ENCODE measurements around the gene EID1. TPM values are rescaled to one million over a fixed set of nuclear protein-coding genes. Genes with fewer than 3 reads are reported as not detected.

Gene EID1
- total RNA-seq, 1 experiment from 2014 or later = 104 TPM

- DNase-seq (ENCODE audit: low spot score) (no peak), ATAC-seq (no peak)
- no peak overlapping the region for H3K27ac Mint-ChIP-seq
- H3K27me3 Mint-ChIP-seq (ENCODE audit: low read depth) = no peaks in the 10 kb centered on the region
- POLR2A ChIA-PET = no interaction called here
- CTCF ChIA-PET = no interaction called here
- no peak for TF ChIP-seq TP53 (CRISPR knock-in tag; IDR thresholded peaks at IDR 0.05)
- TF ChIP-seq JAZF1 (CRISPR knock-in tag; IDR thresholded peaks at IDR 0.05) = no peak
- TF ChIP-seq GRHL2 (CRISPR knock-in tag; IDR thresholded peaks at IDR 0.05; ENCODE audit: insufficient replicate concordance, severe bottlenecking) = no peak
- no peak for TF ChIP-seq HMGXB4 (CRISPR knock-in tag; IDR thresholded peaks at IDR 0.05)
- TF ChIP-seq ATF6 (CRISPR knock-in tag; IDR thresholded peaks at IDR 0.05) = no peak
- TF ChIP-seq ZNF416 (CRISPR knock-in tag; IDR thresholded peaks at IDR 0.05) = no peak
- no peak for TF ChIP-seq ZBTB21 (CRISPR knock-in tag; IDR thresholded peaks at IDR 0.05; ENCODE audit: borderline replicate concordance)
- TF ChIP-seq USF1 (CRISPR knock-in tag; IDR thresholded peaks at IDR 0.05) = no peak
- TF ChIP-seq NFYB (CRISPR knock-in tag; conservative IDR thresholded peaks at IDR 0.05; ENCODE audit: low read depth) = no peak
- no peak for TF ChIP-seq E2F1 (CRISPR knock-in tag; IDR thresholded peaks at IDR 0.05)
- no peak for TF ChIP-seq ATF1 (CRISPR knock-in tag; IDR thresholded peaks at IDR 0.05)
- TF ChIP-seq NR3C1 (CRISPR knock-in tag; conservative IDR thresholded peaks at IDR 0.05; ENCODE audit: low read depth) = no peak
- no peak for TF ChIP-seq SMAD4 (CRISPR knock-in tag; IDR thresholded peaks at IDR 0.05)
- TF ChIP-seq ZNF396 (CRISPR knock-in tag; IDR thresholded peaks at IDR 0.05; ENCODE audit: borderline replicate concordance) = no peak
- TF ChIP-seq ZBTB43 (CRISPR knock-in tag; IDR thresholded peaks at IDR 0.05) = no peak
- no peaks in the 10 kb centered on the region for H3K36me3 Mint-ChIP-seq
- no peaks in the 10 kb centered on the region for H3K9me3 Mint-ChIP-seq
- H3K4me3 Mint-ChIP-seq = no peak overlapping the region
- no peaks in the 10 kb centered on the region for H3K4me1 Mint-ChIP-seq
Measured at GRCh38 chr15:48916721-48917120, 38.8 kb downstream of the EID1 start.

- Mint-ChIP-seq H3K4me3 (no peak overlapping the region), H3K36me3 (no peaks in the 10 kb centered on the region), H3K27me3 (ENCODE audit: low read depth) (no peaks in the 10 kb centered on the region), H3K27ac (no peak overlapping the region), H3K4me1 (peaks cover 2% of the 10 kb centered on the region; the same call in 1 of the 2 replicates), H3K9me3 (no peaks in the 10 kb centered on the region)
- ChIA-PET POLR2A (no interaction called here), CTCF (no interaction called here)
- no peak for DNase-seq (ENCODE audit: low spot score)
- no peak for TF ChIP-seq FOXK1 (CRISPR knock-in tag; IDR thresholded peaks at IDR 0.05)
- no peak for TF ChIP-seq JUN (CRISPR knock-in tag; IDR thresholded peaks at IDR 0.05)
- no peak for TF ChIP-seq ATF6 (CRISPR knock-in tag; IDR thresholded peaks at IDR 0.05)
- TF ChIP-seq USF1 (CRISPR knock-in tag; IDR thresholded peaks at IDR 0.05) = no peak
- no peak for TF ChIP-seq NR3C1 (CRISPR knock-in tag; conservative IDR thresholded peaks at IDR 0.05; ENCODE audit: low read depth)
- no peak for TF ChIP-seq TEAD4 (CRISPR knock-in tag; IDR thresholded peaks at IDR 0.05)
- TF ChIP-seq SOX15 (CRISPR knock-in tag; IDR thresholded peaks at IDR 0.05) = no peak
- no peak for TF ChIP-seq FOXJ3 (CRISPR knock-in tag; IDR thresholded peaks at IDR 0.05; ENCODE audit: borderline replicate concordance)
- ATAC-seq = no peak
Measured at GRCh38 chr15:48922046-48922445, 44.1 kb downstream of the EID1 start.

Measured in WTC11 (cell line).